ENCODE measurements around the gene DOK7. TPM values are rescaled to one million over a fixed set of nuclear protein-coding genes. Genes with fewer than 3 reads are reported as not detected.

DOK7 gene
- total and polyA plus RNA-seq, 4 donors = 0.13 to 0.84 (median 0.46) TPM

DNA sequence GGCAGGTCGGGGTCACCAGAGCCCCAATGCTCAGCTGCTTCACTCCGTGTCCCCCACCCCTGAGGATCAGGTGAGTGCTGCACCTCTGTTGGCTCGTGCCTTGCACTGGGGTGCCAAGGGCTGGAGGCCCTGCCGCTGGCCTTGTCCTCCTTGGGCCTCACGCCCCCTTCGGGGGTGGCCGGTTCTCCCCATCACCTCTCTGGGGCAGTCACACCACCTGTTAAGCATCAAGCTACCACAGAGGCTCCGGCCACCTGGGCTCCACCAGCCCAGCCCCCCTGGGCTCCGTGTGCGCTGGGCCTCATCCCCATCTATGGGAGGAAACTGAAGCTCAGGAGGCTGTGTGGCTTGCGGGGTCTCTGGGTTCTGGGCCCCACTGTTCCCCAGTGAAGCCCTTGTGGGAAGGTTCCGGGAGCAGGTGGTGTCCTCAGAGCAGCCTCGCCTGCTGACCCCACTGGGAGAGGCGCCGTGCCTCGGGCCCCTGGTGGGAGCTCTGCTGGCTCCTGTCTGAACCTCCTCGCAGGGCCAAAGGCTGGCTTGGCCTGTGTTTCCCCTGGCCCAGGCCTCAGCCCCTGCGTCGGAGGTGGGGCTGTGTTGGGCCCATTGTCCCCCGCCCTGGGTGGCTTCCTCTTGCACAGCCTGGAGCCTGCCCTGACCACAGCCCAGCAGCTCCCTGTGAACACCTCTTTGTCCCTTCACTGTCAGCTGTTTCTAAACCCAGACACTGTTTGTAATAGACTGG, 30.8 kb downstream of the DOK7 start (continued):
- TF ChIP-seq, protein P1, sequence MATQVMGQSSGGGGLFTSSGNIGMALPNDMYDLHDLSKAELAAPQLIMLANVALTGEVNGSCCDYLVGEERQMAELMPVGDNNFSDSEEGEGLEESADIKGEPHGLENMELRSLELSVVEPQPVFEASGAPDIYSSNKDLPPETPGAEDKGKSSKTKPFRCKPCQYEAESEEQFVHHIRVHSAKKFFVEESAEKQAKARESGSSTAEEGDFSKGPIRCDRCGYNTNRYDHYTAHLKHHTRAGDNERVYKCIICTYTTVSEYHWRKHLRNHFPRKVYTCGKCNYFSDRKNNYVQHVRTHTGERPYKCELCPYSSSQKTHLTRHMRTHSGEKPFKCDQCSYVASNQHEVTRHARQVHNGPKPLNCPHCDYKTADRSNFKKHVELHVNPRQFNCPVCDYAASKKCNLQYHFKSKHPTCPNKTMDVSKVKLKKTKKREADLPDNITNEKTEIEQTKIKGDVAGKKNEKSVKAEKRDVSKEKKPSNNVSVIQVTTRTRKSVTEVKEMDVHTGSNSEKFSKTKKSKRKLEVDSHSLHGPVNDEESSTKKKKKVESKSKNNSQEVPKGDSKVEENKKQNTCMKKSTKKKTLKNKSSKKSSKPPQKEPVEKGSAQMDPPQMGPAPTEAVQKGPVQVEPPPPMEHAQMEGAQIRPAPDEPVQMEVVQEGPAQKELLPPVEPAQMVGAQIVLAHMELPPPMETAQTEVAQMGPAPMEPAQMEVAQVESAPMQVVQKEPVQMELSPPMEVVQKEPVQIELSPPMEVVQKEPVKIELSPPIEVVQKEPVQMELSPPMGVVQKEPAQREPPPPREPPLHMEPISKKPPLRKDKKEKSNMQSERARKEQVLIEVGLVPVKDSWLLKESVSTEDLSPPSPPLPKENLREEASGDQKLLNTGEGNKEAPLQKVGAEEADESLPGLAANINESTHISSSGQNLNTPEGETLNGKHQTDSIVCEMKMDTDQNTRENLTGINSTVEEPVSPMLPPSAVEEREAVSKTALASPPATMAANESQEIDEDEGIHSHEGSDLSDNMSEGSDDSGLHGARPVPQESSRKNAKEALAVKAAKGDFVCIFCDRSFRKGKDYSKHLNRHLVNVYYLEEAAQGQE (IDR thresholded peaks at IDR 0.05) = no peak
- TF ChIP-seq RAD21 (IDR thresholded peaks at IDR 0.05) (no peak), HNF4G (IDR thresholded peaks at IDR 0.05) (no peak), HNF4A (conservative IDR thresholded peaks at IDR 0.05) (no peak)

DNA sequence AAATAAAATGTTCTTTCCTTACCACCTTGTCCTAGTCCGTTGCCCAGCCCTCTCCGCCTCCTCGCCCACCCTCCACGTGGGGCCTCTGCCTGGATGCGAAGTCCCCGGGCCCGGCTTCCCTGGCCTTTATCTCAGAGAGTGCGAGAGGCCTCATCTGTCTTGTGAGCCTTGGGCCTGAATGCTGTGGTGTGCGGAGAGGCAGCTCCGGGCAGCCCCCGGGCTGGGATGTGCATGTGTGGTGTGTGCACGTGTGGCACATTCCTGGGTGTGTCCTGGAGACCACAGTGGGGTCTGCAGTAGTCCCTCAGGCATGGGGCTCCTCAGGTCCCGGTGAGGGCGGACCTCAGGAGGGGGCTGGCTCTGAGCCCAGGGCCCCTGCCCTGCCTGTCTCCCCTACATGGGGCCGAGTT, 31.4 kb downstream of the DOK7 start:
- Histone ChIP-seq H3K27ac (ENCODE audit: low read depth in 1 of 2, low read length in 2 of 2) (no peak overlapping the region), H3K4me1 (ENCODE audit: control insufficient read depth in 4 of 4, insufficient read depth in 4 of 4, low read length in 3 of 4) (no peaks in the 10 kb centered on the region), H3K9me3 (ENCODE audit: control insufficient read depth in 4 of 4, low read length in 3 of 4) (no peaks in the 10 kb centered on the region), H3K36me3 (ENCODE audit: control insufficient read depth in 4 of 4, insufficient read depth in 3 of 4, low read depth in 1 of 4, low read length in 3 of 4) (no peaks in the 10 kb centered on the region), H3K4me3 (ENCODE audit: low read depth in 1 of 3, low read length in 3 of 3) (no peak overlapping the region), H3K9ac (ENCODE audit: low read depth in 1 of 2, low read length in 2 of 2) (no peak overlapping the region), H3K27me3 (ENCODE audit: control insufficient read depth in 4 of 4, insufficient read depth in 4 of 4, low read length in 3 of 4) (no peaks in the 10 kb centered on the region)
- no peak for DNase-seq (ENCODE audit: low spot score)
- WGBS = 63% methylated on average over 15 of the region's 15 CpGs
- TF ChIP-seq EGR1 (IDR thresholded peaks at IDR 0.05; ENCODE audit: low read depth in 2 of 2) (no peak), SP1 (IDR thresholded peaks at IDR 0.05) (no peak), YY1 (IDR thresholded peaks at IDR 0.05) (no peak), TAF1 (conservative IDR thresholded peaks at IDR 0.05) (no peak), GABPA (IDR thresholded peaks at IDR 0.05 in 1 of 2, conservative IDR thresholded peaks at IDR 0.05 in 1 of 2) (no peak), JUND (IDR thresholded peaks at IDR 0.05) (no peak), HNF4G (IDR thresholded peaks at IDR 0.05) (no peak), RAD21 (IDR thresholded peaks at IDR 0.05) (no peak), FOXA1 (IDR thresholded peaks at IDR 0.05) (no peak), NR2F2 (IDR thresholded peaks at IDR 0.05) (no peak)
- TF ChIP-seq, protein P2, sequence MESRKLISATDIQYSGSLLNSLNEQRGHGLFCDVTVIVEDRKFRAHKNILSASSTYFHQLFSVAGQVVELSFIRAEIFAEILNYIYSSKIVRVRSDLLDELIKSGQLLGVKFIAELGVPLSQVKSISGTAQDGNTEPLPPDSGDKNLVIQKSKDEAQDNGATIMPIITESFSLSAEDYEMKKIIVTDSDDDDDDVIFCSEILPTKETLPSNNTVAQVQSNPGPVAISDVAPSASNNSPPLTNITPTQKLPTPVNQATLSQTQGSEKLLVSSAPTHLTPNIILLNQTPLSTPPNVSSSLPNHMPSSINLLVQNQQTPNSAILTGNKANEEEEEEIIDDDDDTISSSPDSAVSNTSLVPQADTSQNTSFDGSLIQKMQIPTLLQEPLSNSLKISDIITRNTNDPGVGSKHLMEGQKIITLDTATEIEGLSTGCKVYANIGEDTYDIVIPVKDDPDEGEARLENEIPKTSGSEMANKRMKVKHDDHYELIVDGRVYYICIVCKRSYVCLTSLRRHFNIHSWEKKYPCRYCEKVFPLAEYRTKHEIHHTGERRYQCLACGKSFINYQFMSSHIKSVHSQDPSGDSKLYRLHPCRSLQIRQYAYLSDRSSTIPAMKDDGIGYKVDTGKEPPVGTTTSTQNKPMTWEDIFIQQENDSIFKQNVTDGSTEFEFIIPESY (IDR thresholded peaks at IDR 0.05) = no peak
- TF ChIP-seq, protein P1 (IDR thresholded peaks at IDR 0.05) = no peak
- TF ChIP-seq, protein P3, sequence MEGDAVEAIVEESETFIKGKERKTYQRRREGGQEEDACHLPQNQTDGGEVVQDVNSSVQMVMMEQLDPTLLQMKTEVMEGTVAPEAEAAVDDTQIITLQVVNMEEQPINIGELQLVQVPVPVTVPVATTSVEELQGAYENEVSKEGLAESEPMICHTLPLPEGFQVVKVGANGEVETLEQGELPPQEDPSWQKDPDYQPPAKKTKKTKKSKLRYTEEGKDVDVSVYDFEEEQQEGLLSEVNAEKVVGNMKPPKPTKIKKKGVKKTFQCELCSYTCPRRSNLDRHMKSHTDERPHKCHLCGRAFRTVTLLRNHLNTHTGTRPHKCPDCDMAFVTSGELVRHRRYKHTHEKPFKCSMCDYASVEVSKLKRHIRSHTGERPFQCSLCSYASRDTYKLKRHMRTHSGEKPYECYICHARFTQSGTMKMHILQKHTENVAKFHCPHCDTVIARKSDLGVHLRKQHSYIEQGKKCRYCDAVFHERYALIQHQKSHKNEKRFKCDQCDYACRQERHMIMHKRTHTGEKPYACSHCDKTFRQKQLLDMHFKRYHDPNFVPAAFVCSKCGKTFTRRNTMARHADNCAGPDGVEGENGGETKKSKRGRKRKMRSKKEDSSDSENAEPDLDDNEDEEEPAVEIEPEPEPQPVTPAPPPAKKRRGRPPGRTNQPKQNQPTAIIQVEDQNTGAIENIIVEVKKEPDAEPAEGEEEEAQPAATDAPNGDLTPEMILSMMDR (IDR thresholded peaks at IDR 0.05; ENCODE audit: low read depth, low read length, missing input control) = no peak
- TF ChIP-seq, protein P4, sequence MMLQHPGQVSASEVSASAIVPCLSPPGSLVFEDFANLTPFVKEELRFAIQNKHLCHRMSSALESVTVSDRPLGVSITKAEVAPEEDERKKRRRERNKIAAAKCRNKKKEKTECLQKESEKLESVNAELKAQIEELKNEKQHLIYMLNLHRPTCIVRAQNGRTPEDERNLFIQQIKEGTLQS (IDR thresholded peaks at IDR 0.05) = no peak
